Thyroid gland (tissue), 4 donors: Measurements from ENCODE around the gene PLA2G12B.

Experiments used
- POLR2A ChIP-seq, 2 donors: fragments of 450-650 bp; IDR thresholded peaks; one replicate each; pipeline ENCODE4 v1.6.1; 2017; ENCODE audit warnings: antibody characterized with exemption in 2 of 2, mild to moderate bottlenecking in 2 of 2, moderate library complexity in 1 of 2
- TF ChIP-seq, protein P1 (sequence below), 6 experiments: fragments of 200-600 bp in 3 of 6; fragments of 450-650 bp in 3 of 6; sonication (generic) in 3 of 6; IDR thresholded peaks; one replicate each; pipeline ENCODE4 v1.5.1; 2016 to 2019; ENCODE audit warnings: antibody characterized with exemption in 6 of 6, mild to moderate bottlenecking in 2 of 6, inconsistent platforms in 1 of 6, moderate library complexity in 1 of 6

DNA sequence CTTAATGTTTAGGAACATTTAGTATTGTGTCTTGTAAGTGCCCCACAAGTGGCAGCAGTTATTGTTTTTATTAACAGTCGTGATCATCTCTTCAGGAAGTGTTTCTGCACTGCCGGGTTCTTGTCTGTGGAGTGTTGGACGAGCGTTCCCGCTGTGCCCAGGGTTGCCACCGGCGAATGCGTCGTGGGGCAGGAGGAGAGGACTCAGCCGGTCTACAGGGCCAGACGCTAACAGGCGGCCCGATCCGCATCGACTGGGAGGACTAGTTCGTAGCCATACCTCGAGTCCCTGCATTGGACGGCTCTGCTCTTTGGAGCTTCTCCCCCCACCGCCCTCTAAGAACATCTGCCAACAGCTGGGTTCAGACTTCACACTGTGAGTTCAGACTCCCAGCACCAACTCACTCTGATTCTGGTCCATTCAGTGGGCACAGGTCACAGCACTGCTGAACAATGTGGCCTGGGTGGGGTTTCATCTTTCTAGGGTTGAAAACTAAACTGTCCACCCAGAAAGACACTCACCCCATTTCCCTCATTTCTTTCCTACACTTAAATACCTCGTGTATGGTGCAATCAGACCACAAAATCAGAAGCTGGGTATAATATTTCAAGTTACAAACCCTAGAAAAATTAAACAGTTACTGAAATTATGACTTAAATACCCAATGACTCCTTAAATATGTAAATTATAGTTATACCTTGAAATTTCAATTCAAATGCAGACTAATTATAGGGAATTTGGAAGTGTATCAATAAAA, 22.2 kb downstream of the PLA2G12B start:
- TF ChIP-seq, protein P1, sequence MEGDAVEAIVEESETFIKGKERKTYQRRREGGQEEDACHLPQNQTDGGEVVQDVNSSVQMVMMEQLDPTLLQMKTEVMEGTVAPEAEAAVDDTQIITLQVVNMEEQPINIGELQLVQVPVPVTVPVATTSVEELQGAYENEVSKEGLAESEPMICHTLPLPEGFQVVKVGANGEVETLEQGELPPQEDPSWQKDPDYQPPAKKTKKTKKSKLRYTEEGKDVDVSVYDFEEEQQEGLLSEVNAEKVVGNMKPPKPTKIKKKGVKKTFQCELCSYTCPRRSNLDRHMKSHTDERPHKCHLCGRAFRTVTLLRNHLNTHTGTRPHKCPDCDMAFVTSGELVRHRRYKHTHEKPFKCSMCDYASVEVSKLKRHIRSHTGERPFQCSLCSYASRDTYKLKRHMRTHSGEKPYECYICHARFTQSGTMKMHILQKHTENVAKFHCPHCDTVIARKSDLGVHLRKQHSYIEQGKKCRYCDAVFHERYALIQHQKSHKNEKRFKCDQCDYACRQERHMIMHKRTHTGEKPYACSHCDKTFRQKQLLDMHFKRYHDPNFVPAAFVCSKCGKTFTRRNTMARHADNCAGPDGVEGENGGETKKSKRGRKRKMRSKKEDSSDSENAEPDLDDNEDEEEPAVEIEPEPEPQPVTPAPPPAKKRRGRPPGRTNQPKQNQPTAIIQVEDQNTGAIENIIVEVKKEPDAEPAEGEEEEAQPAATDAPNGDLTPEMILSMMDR (IDR thresholded peaks at IDR 0.05): no peak
- no peak for TF ChIP-seq POLR2A (IDR thresholded peaks at IDR 0.05)
